Mesodermal cell (in vitro differentiated cells): ENCODE measurements around the gene IFT20.

Source experiments
- H3K27ac ChIP-seq: 2 replicates; pipeline ENCODE4 v1.7.0; 2013; ENCODE audit warnings: mild to moderate bottlenecking, low read depth, low read length, moderate library complexity; ENCODE audit not compliant: severe bottlenecking
- H3K36me3 ChIP-seq: 2 replicates; pipeline ENCODE4 v1.7.1; 2013; ENCODE audit warnings: mild to moderate bottlenecking, low read length, moderate library complexity; ENCODE audit not compliant: control insufficient read depth, insufficient read depth
- H3K4me1 ChIP-seq: one replicate; pipeline ENCODE4 v1.7.1; 2013; ENCODE audit warnings: mild to moderate bottlenecking, low read length; ENCODE audit not compliant: insufficient read depth, control insufficient read depth, poor library complexity, severe bottlenecking
- H3K4me3 ChIP-seq: 2 replicates; pipeline ENCODE4 v1.7.0; 2013; ENCODE audit warnings: low read length, control low read depth, mild to moderate bottlenecking; ENCODE audit not compliant: insufficient read depth, poor library complexity, severe bottlenecking; ENCODE audit errors: extremely low read depth
- H3K9me3 ChIP-seq: 2 replicates; pipeline ENCODE4 v1.7.1; 2013; ENCODE audit warnings: mild to moderate bottlenecking, low read length, moderate library complexity; ENCODE audit not compliant: control insufficient read depth
- WGBS, 2 experiments: methylation state at CpG; one replicate each; pipeline ENCODE4 v1.1.5; 2013; ENCODE audit warnings: missing lambda C conversion rate in 2 of 2; ENCODE audit not compliant: insufficient coverage in 2 of 2; 5-methylcytosine and 5-hydroxymethylcytosine counted together

The IFT20 gene

DNA sequence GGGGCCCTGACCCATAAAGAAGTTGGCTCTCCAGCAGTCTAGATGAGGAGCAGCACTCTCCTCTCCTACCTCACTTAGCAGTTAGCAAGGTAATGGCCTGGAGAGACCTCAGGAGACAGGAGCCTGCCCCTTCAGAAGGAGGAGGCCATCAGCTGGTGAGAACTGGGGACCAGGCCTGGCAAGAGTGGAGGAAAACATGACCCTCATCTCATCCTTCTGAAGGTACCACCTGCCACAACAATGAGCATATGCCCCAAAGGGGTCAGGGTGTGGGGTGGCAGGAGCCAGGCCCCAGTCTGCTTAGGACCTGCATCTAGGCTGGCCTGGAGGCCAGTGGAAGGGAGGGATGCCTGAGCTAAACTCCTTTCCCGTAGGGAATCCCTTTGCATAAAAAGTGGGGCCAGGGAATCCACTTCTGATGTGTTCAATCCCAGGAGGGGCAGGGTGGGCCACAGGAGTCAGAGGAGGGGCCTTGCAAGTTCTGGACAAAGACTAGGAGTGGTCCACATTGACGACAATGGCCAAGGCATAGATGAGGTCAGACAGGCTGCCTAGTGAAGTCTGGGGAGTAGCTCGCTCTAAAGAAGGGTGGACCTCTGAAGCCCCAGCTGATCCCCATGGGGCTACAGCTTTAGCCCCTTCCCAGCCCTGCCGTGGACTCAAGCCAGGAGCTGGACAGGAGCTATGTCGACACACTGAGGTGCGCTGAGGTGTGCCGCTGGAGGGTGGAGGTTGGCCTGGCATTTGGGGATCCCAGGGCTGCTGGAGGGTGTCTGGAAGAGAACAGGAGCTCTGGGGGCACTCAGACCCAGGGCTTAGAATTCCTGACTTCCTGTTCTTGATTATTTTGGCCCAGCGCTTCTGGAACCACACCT is 28.7 kb upstream of the IFT20 start:
- 94 to 96% methylated on average over 4 to 8 of the region's 8 CpGs for WGBS, 2 experiments
- no peak overlapping the region for H3K4me3 ChIP-seq
- H3K4me1 ChIP-seq, result no peaks in the 10 kb centered on the region
- H3K27ac ChIP-seq, result no peak overlapping the region
- no peaks in the 10 kb centered on the region for H3K9me3 ChIP-seq
- peaks cover 56% of the 10 kb centered on the region for H3K36me3 ChIP-seq

DNA sequence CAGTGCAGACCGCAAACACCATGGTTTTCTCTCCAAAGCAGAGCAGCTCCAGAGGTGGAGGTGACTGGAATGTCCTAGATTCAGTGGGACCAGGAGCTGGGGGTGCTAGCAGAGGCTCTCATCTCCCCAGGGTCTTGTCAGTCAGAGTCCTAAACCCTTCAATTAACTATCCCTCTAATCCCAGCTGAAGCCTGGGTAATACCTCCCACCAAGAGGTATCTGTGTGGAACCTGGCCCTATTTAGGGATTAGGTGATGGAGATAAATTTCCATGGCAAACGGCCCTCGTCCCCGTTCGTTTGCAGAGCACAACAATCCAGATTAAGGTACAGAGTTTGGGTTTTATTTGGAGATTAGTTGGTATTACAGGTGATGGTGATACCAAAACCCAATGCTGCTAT is 27.9 kb upstream of the IFT20 start:
- Histone ChIP-seq H3K4me3 (no peak overlapping the region), H3K27ac (no peak overlapping the region), H3K36me3 (peaks cover 61% of the 10 kb centered on the region), H3K4me1 (peaks cover 5% of the 10 kb centered on the region), H3K9me3 (no peaks in the 10 kb centered on the region)
- WGBS, 2 experiments, result 97 to 100% methylated on average over 1 to 5 of the region's 5 CpGs

DNA sequence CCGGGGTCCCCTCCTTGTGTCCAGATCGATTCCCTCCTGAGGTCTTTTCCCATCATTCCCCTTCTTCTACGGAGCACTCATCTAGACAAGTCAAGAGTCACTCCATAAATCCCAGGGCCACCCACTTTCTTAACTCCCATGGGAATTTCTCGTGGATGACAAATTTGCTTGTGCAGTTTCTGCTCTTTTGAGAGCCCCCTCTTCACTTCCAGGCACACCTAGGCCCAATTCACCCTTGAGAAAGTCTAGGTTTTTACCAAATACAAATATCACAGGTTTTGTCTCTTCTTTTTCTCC is 22.6 kb upstream of the IFT20 start:
- Histone ChIP-seq H3K36me3 (peaks cover 64% of the 10 kb centered on the region), H3K27ac (peak overlapping the region; percentile 71), H3K4me1 (peaks cover 15% of the 10 kb centered on the region), H3K9me3 (no peaks in the 10 kb centered on the region), H3K4me3 (peak overlapping the region; percentile 93)
- 0 to 13% methylated on average over 2 to 3 of the region's 4 CpGs for WGBS, 2 experiments

DNA sequence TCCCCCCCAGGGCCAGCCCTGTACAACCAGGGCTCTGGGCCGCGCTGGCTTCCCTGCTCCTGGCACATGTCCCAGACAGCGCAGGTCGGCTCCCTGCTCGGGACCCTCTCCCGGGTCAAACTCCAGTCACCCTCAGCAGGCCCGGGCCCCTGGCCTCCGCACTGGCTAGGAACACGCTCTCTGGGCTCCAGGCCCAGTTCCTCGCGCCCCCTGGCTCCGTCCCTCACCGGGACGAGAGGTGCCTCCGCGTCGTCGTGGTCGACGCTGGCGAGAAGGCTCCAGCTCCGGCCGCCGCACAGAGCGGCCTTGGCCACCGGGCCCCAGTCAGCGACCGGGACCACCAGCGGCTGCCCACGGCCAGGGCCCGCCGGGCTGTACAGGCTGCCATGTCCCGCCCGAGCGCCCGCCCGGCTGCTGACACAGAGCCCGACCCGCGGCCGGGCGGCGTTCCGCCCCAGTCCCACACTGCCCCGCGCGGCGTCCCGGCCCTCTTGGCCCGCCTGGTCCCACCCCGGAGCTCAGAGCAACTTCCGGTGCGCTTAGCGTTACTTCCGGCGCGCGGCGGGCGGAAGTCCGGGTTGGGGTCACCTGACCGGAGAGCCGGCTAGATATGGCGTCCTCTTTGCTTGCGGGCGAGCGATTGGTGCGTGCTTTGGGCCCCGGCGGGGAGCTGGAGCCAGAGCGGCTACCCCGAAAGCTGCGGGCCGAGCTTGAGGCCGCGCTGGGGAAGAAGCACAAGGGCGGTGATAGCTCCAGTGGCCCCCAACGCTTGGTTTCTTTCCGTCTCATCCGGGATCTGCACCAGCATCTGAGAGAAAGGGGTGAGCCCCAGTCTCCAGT is 22.0 kb upstream of the IFT20 start, which contains the start of gene POLDIP2:
Gene POLDIP2 (minus strand): TSS at position 467 of the 840 bp plus-strand sequence. CDS start 79 bp downstream, at position 388.
- 0% methylated on average over 67 to 71 of the region's 80 CpGs for WGBS, 2 experiments
- H3K36me3 ChIP-seq, result peaks cover 63% of the 10 kb centered on the region
- H3K9me3 ChIP-seq, result no peaks in the 10 kb centered on the region
- peak within 1 kb of the TSS; percentile 93 for H3K4me3 ChIP-seq
- H3K4me1 ChIP-seq, result peaks cover 15% of the 10 kb centered on the region
- H3K27ac ChIP-seq, result peak within 1 kb of the TSS; percentile 71

- 97 to 100% methylated on average over 4 to 6 of the region's 7 CpGs for WGBS, 2 experiments
- Histone ChIP-seq H3K4me3 (no peak overlapping the region), H3K4me1 (peaks cover 26% of the 10 kb centered on the region), H3K27ac (no peak overlapping the region), H3K36me3 (peaks cover 95% of the 10 kb centered on the region), H3K9me3 (no peaks in the 10 kb centered on the region)
Measured at GRCh38 chr17:28350271-28350670, 15.0 kb upstream of the IFT20 start.

GRCh38 chr17:28348979-28349378 is 13.7 kb upstream of the IFT20 start:
- H3K4me3 ChIP-seq, result no peak overlapping the region
- 77 to 78% methylated on average over 3 of the region's 3 CpGs for WGBS, 2 experiments
- no peaks in the 10 kb centered on the region for H3K9me3 ChIP-seq
- peaks cover 38% of the 10 kb centered on the region for H3K4me1 ChIP-seq
- H3K27ac ChIP-seq, result no peak overlapping the region
- peaks cover 95% of the 10 kb centered on the region for H3K36me3 ChIP-seq

GRCh38 chr17:28347261-28347891 is 12.1 kb upstream of the IFT20 start:
- H3K27ac ChIP-seq, result peak overlapping the region; percentile 85
- 89 to 91% methylated on average over 7 to 8 of the region's 8 CpGs for WGBS, 2 experiments

DNA sequence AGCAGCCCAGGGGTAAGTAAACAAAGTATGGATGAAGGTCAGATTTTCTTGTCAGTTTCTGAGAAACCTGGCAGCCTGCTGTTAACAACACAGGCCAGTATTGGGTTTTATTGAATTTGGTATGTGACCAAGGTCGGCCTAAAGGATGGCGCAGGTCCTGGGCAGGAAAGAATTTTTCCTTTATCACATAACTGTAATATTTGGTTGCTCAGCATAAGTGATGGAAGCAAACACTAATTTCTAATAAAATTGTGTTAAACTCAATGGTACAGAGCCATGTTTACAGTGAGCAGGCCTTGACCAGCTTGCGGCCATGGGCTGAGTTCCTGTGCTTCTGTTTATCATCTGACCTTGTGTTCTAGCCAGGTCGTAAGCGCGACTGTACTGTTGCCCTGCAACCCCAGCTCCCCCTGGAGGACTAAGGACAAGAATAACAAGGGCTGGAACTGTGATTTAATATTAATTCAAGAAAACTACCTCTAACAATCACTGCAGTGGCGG is 11.5 kb upstream of the IFT20 start:
- Histone ChIP-seq H3K9me3 (no peaks in the 10 kb centered on the region), H3K36me3 (peaks cover 97% of the 10 kb centered on the region), H3K27ac (peak overlapping the region; percentile 85), H3K4me3 (no peak overlapping the region), H3K4me1 (peaks cover 38% of the 10 kb centered on the region)
- WGBS, 2 experiments, result 73 to 85% methylated on average over 2 to 4 of the region's 7 CpGs

More at GRCh38 chr17:28347261-28347891, 12.1 kb upstream of the IFT20 start:
- Histone ChIP-seq H3K4me3 (no peak overlapping the region), H3K36me3 (peaks cover 95% of the 10 kb centered on the region), H3K4me1 (peaks cover 38% of the 10 kb centered on the region), H3K9me3 (no peaks in the 10 kb centered on the region)

GRCh38 chr17:28346199-28346580 is 10.9 kb upstream of the IFT20 start:
- WGBS, 2 experiments, result 83 to 100% methylated on average over 1 to 2 of the region's 2 CpGs
- Histone ChIP-seq H3K27ac (peak overlapping the region; percentile 85), H3K36me3 (peaks cover 97% of the 10 kb centered on the region), H3K4me1 (peaks cover 38% of the 10 kb centered on the region), H3K4me3 (no peak overlapping the region), H3K9me3 (no peaks in the 10 kb centered on the region)

- peaks cover 97% of the 10 kb centered on the region for H3K36me3 ChIP-seq
- no peak overlapping the region for H3K4me3 ChIP-seq
- 94 to 95% methylated on average over 10 to 13 of the region's 13 CpGs for WGBS, 2 experiments
- no peaks in the 10 kb centered on the region for H3K9me3 ChIP-seq
- peaks cover 38% of the 10 kb centered on the region for H3K4me1 ChIP-seq
- H3K27ac ChIP-seq, result peak overlapping the region; percentile 85
Measured at GRCh38 chr17:28345419-28346198, 10.3 kb upstream of the IFT20 start.
